Liver (tissue), 9 donors: ENCODE results near the gene MEF2D. TPM values are rescaled to one million over a fixed set of nuclear protein-coding genes. Genes with fewer than 3 reads are reported as not detected.

Experiments used
- DNase-seq: peaks from one replicate; pipeline ENCODE4 v3.0.0-alpha.2; 2017; ENCODE audit warnings: low spot score
- H3K27ac ChIP-seq, 2 donors: one replicate each; pipeline ENCODE4 v1.7.0; 2013; ENCODE audit warnings: inconsistent platforms in 2 of 2, low read length in 2 of 2, control low read depth in 1 of 2, low read depth in 1 of 2, mild to moderate bottlenecking in 1 of 2
- H3K27me3 ChIP-seq, 4 donors: one replicate each; pipeline versions ENCODE4 v1.6.1 to v1.7.0; 2013; ENCODE audit warnings: low read length in 3 of 4, inconsistent platforms in 1 of 4, mild to moderate bottlenecking in 1 of 4, moderate library complexity in 1 of 4; ENCODE audit not compliant: control insufficient read depth in 4 of 4, insufficient read depth in 4 of 4
- H3K36me3 ChIP-seq, 4 donors: one replicate each; pipeline versions ENCODE4 v1.6.1 to v1.7.0; 2013; ENCODE audit warnings: low read length in 3 of 4, mild to moderate bottlenecking in 3 of 4, low read depth in 1 of 4, moderate library complexity in 1 of 4; ENCODE audit not compliant: control insufficient read depth in 4 of 4, insufficient read depth in 3 of 4
- H3K4me1 ChIP-seq, 4 donors: one replicate each; pipeline versions ENCODE4 v1.6.1 to v1.7.0; 2013; ENCODE audit warnings: low read length in 3 of 4, mild to moderate bottlenecking in 3 of 4, moderate library complexity in 1 of 4; ENCODE audit not compliant: control insufficient read depth in 4 of 4, insufficient read depth in 4 of 4
- H3K4me3 ChIP-seq, 3 donors: one replicate each; pipeline versions ENCODE4 v1.6.1 to v1.7.0; 2013; ENCODE audit warnings: low read length in 3 of 3, control low read depth in 1 of 3, low read depth in 1 of 3, mild to moderate bottlenecking in 1 of 3
- H3K9ac ChIP-seq, 2 donors: one replicate each; pipeline ENCODE4 v1.7.0; 2013; ENCODE audit warnings: low read length in 2 of 2, mild to moderate bottlenecking in 2 of 2, moderate library complexity in 2 of 2, control low read depth in 1 of 2, low read depth in 1 of 2
- H3K9me3 ChIP-seq, 4 donors: one replicate each; pipeline versions ENCODE4 v1.6.1 to v1.7.0; 2013; ENCODE audit warnings: low read length in 3 of 4; ENCODE audit not compliant: control insufficient read depth in 4 of 4
- ATF3 ChIP-seq: IDR thresholded peaks from 2 replicates; pipeline ENCODE4 v1.6.1; 2016; ENCODE audit warnings: antibody characterized with exemption
- CTCF ChIP-seq: fragments of 150-350 bp; IDR thresholded peaks from 2 replicates; pipeline ENCODE4 v1.5.1; 2017; ENCODE audit warnings: improper control_type of control experiment, low read depth, low read length; ENCODE audit not compliant: missing input control
- EGR1 ChIP-seq, 2 donors: IDR thresholded peaks; 2 replicates each; pipeline ENCODE4 v1.6.1; 2016 to 2018; ENCODE audit warnings: antibody characterized with exemption in 2 of 2, low read depth in 2 of 2
- FOXA1 ChIP-seq: IDR thresholded peaks from 2 replicates; pipeline ENCODE4 v1.6.1; 2016; ENCODE audit warnings: antibody characterized with exemption
- FOXA2 ChIP-seq: IDR thresholded peaks from 2 replicates; pipeline ENCODE4 v1.6.1; 2016; ENCODE audit warnings: antibody characterized with exemption
- GABPA ChIP-seq, 2 donors: IDR thresholded peaks in 1 of 2; conservative IDR thresholded peaks in 1 of 2; 2 replicates each; pipeline ENCODE4 v1.6.1; 2016; ENCODE audit warnings: antibody characterized with exemption in 2 of 2, mild to moderate bottlenecking in 1 of 2, moderate library complexity in 1 of 2
- HNF4G ChIP-seq: IDR thresholded peaks from 2 replicates; pipeline ENCODE4 v1.6.1; 2016; ENCODE audit warnings: antibody characterized with exemption
- JUND ChIP-seq, 2 donors: IDR thresholded peaks; 2 replicates each; pipeline ENCODE4 v1.6.1; 2016; ENCODE audit warnings: antibody characterized with exemption in 2 of 2
- MAX ChIP-seq: IDR thresholded peaks from 2 replicates; pipeline ENCODE4 v1.6.1; 2016; ENCODE audit warnings: antibody characterized with exemption
- NR2F2 ChIP-seq: IDR thresholded peaks from 2 replicates; pipeline ENCODE4 v1.6.1; 2016; ENCODE audit warnings: antibody characterized with exemption
- RAD21 ChIP-seq, 2 donors: IDR thresholded peaks; 2 replicates each; pipeline ENCODE4 v1.6.1; 2016; ENCODE audit warnings: antibody characterized with exemption in 2 of 2, mild to moderate bottlenecking in 2 of 2
- REST ChIP-seq: IDR thresholded peaks from 2 replicates; pipeline ENCODE4 v1.6.1; 2016; ENCODE audit warnings: antibody characterized with exemption, mild to moderate bottlenecking
- RXRA ChIP-seq, 2 donors: IDR thresholded peaks; 2 replicates each; pipeline ENCODE4 v1.6.1; 2017 to 2018; ENCODE audit warnings: antibody characterized with exemption in 2 of 2, mild to moderate bottlenecking in 1 of 2
- SP1 ChIP-seq: IDR thresholded peaks from 2 replicates; pipeline ENCODE4 v1.6.1; 2018; ENCODE audit warnings: antibody characterized with exemption, mild to moderate bottlenecking
- TAF1 ChIP-seq: conservative IDR thresholded peaks from 2 replicates; pipeline ENCODE4 v1.6.1; 2016; ENCODE audit warnings: antibody characterized with exemption, mild to moderate bottlenecking
- YY1 ChIP-seq: IDR thresholded peaks from 2 replicates; pipeline ENCODE4 v1.6.1; 2016; ENCODE audit warnings: antibody characterized with exemption, mild to moderate bottlenecking
- ZBTB33 ChIP-seq: IDR thresholded peaks from 2 replicates; pipeline ENCODE4 v1.6.1; 2016; ENCODE audit warnings: antibody characterized with exemption
- WGBS: extraction: QIAGEN DNeasy Blood & Tissue Kit; methylation state at CpG from one replicate; pipeline ENCODE4 v1.1.7; 2013; 5-methylcytosine and 5-hydroxymethylcytosine counted together
- polyA plus RNA-seq, 2 donors: library from polyadenylated mRNA; stranded (reverse) in 1 of 2; unstranded in 1 of 2; fragments of 200-250 nt in 1 of 2; fragments of >200 nt in 1 of 2; fragmentation: Nextera tagmentation in 1 of 2; extraction: Ambion mirVana in 1 of 2; gene quantifications; one replicate each; pipeline versions ENCODE4 v1.2.1 to v1.2.3, GENCODE V29; 2013 to 2015
- total RNA-seq, 2 donors: library from RNA; depleted of rRNA; stranded (reverse); fragments of >200 nt; gene quantifications; one replicate each; pipeline ENCODE4 v1.2.3, GENCODE V29; 2014
- donor health status: healthy.
- donor health status: healthy.
- donor health status: healthy.
- donor health status: healthy.
- donor health status: healthy.

The MEF2D gene
- total and polyA plus RNA-seq, 4 donors: 3.4 to 7.6 (median 5.5) TPM

- H3K4me1 ChIP-seq: no peaks in the 10 kb centered on the region
- no peaks in the 10 kb centered on the region for H3K9me3 ChIP-seq
- no peaks in the 10 kb centered on the region for H3K27me3 ChIP-seq
- peaks cover 0 to 2% (median 0%) of the 10 kb centered on the region in 4 donors for H3K36me3 ChIP-seq
- H3K4me3 ChIP-seq: no peak overlapping the region
- no peak overlapping the region for H3K9ac ChIP-seq
- WGBS: 97% methylated on average over 12 of the region's 12 CpGs
- DNase-seq: no peak
- TF ChIP-seq EGR1 (IDR thresholded peaks at IDR 0.05; ENCODE audit: low read depth in 2 of 2) (no peak), MAX (no peak), JUND (IDR thresholded peaks at IDR 0.05) (no peak), RXRA (IDR thresholded peaks at IDR 0.05) (no peak), FOXA2 (no peak), ATF3 (no peak), FOXA1 (no peak), CTCF (no peak), YY1 (no peak), SP1 (no peak), ZBTB33 (no peak), RAD21 (IDR thresholded peaks at IDR 0.05) (no peak), HNF4G (no peak), REST (no peak), NR2F2 (no peak)
- H3K27ac ChIP-seq: no peak overlapping the region
Observed at GRCh38 chr1:156534424-156535060, 34.0 kb upstream of the MEF2D start.

GRCh38 chr1:156533568-156534220 lies 33.1 kb upstream of the MEF2D start:
- 91% methylated on average over 11 of the region's 11 CpGs for WGBS
- Histone ChIP-seq H3K27ac (no peak overlapping the region), H3K27me3 (no peaks in the 10 kb centered on the region), H3K4me1 (no peaks in the 10 kb centered on the region), H3K9me3 (no peaks in the 10 kb centered on the region), H3K4me3 (no peak overlapping the region), H3K36me3 (no peaks in the 10 kb centered on the region), H3K9ac (no peak overlapping the region)
- TF ChIP-seq GABPA (IDR thresholded peaks at IDR 0.05 in 1 of 2, conservative IDR thresholded peaks at IDR 0.05 in 1 of 2) (no peak), EGR1 (IDR thresholded peaks at IDR 0.05; ENCODE audit: low read depth in 2 of 2) (no peak), HNF4G (no peak), FOXA1 (no peak), NR2F2 (no peak), ZBTB33 (no peak), SP1 (no peak), FOXA2 (no peak), YY1 (no peak), JUND (IDR thresholded peaks at IDR 0.05) (no peak), RXRA (IDR thresholded peaks at IDR 0.05) (no peak), TAF1 (no peak), RAD21 (IDR thresholded peaks at IDR 0.05) (no peak), MAX (no peak)
- DNase-seq: no peak
